Loucy (cell line): ENCODE results near the gene POU2F1.

Experiments used
- H2AFZ ChIP-seq: fragments of 200-600 bp; sonication (generic); 2 replicates; pipeline ENCODE4 v1.6.0; 2016; ENCODE audit warnings: antibody characterized with exemption, mild to moderate bottlenecking, low read length, moderate library complexity
- H3F3A ChIP-seq: fragments of 200-600 bp; 2 replicates; pipeline ENCODE4 v1.6.0; 2016; ENCODE audit warnings: antibody characterized with exemption, low read depth, mild to moderate bottlenecking
- H3K27me3 ChIP-seq: fragments of 200-600 bp; sonication (generic); 2 replicates; pipeline ENCODE4 v1.6.1; 2014; ENCODE audit warnings: low read length, mild to moderate bottlenecking; ENCODE audit not compliant: insufficient read depth, poor library complexity, severe bottlenecking
- H3K36me3 ChIP-seq: fragments of 200-600 bp; sonication (generic); 2 replicates; pipeline ENCODE4 v1.6.1; 2016; ENCODE audit warnings: low read length; ENCODE audit not compliant: insufficient read depth
- H3K4me1 ChIP-seq: fragments of 200-600 bp; sonication (generic); 2 replicates; pipeline ENCODE4 v1.5.1; 2014; ENCODE audit warnings: low read length, mild to moderate bottlenecking; ENCODE audit not compliant: insufficient read depth, poor library complexity, severe bottlenecking
- H3K4me2 ChIP-seq: fragments of 200-600 bp; sonication (generic); 2 replicates; pipeline ENCODE4 v1.6.0; 2014; ENCODE audit warnings: antibody characterized with exemption, low read length, low read depth, mild to moderate bottlenecking; ENCODE audit not compliant: poor library complexity, severe bottlenecking
- H3K4me3 ChIP-seq: fragments of 200-600 bp; sonication (generic); 2 replicates; pipeline ENCODE4 v1.5.1; 2014; ENCODE audit warnings: low read length, mild to moderate bottlenecking, mixed read lengths; ENCODE audit not compliant: poor library complexity, severe bottlenecking
- H3K79me2 ChIP-seq: fragments of 200-600 bp; sonication (generic); 2 replicates; pipeline ENCODE4 v1.6.1; 2014; ENCODE audit warnings: low read length; ENCODE audit not compliant: insufficient read depth
- H3K9ac ChIP-seq: fragments of 200-600 bp; sonication (generic); 2 replicates; pipeline ENCODE4 v1.6.0; 2014; ENCODE audit warnings: mild to moderate bottlenecking, low read depth, low read length, moderate library complexity; ENCODE audit not compliant: poor library complexity, severe bottlenecking
- H3K9me2 ChIP-seq: fragments of 200-600 bp; sonication (generic); replicated peaks from 2 replicates; pipeline ENCODE4 v1.6.1; 2016; ENCODE audit warnings: low read depth, low read length, mixed read lengths
- H3K9me3 ChIP-seq: fragments of 200-600 bp; sonication (generic); 2 replicates; pipeline ENCODE4 v1.6.1; 2014; ENCODE audit warnings: mild to moderate bottlenecking, antibody characterized with exemption, low read length, low read depth; ENCODE audit not compliant: insufficient read depth
- H4K20me1 ChIP-seq: fragments of 200-600 bp; sonication (generic); 2 replicates; pipeline ENCODE4 v1.6.0; 2014; ENCODE audit warnings: antibody characterized with exemption, low read length, mild to moderate bottlenecking; ENCODE audit not compliant: insufficient read depth, poor library complexity, severe bottlenecking
- CTCF ChIP-seq: fragments of 200-600 bp; sonication (generic); conservative IDR thresholded peaks from 2 replicates; pipeline ENCODE4 v1.5.1; 2014; ENCODE audit warnings: mild to moderate bottlenecking, antibody characterized with exemption, low read length
- EZH2phosphoT487 ChIP-seq: fragments of 200-600 bp; IDR thresholded peaks from 2 replicates; pipeline ENCODE4 v1.6.1; 2018; ENCODE audit warnings: antibody characterized with exemption, mild to moderate bottlenecking, moderate library complexity, borderline replicate concordance

POU2F1 gene

DNA sequence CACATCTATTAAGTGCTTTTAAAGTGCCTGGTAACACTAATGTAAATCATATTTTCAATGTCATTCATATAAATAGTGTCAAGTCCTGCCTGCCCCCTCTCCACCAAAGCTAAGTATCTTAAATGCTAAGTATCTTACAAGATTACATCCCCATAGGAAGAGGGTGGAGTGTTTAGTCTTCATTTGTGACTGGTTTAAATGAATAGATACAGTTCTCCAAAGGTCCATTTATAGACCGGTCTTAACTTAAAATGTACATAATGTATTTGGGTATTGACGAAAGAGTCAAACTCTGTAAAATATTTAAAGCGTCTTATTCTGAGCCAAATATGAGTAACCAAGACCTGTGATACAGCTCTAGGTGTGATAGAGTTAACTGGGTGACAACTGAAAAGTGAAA is 60.2 kb downstream of the POU2F1 start:
- no peak overlapping the region for H3K4me3 ChIP-seq
- no peaks in the 10 kb centered on the region for H3F3A ChIP-seq
- no peaks in the 10 kb centered on the region for H3K27me3 ChIP-seq
- H3K9ac ChIP-seq = no peak overlapping the region
- no peak overlapping the region for H3K4me2 ChIP-seq
- peaks cover 46% of the 10 kb centered on the region for H4K20me1 ChIP-seq
- H3K36me3 ChIP-seq = no peaks in the 10 kb centered on the region
- peaks cover 98% of the 10 kb centered on the region for H3K79me2 ChIP-seq
- no peaks in the 10 kb centered on the region for H3K9me3 ChIP-seq
- peaks cover 4% of the 10 kb centered on the region for H3K4me1 ChIP-seq
- no peak overlapping the region for H2AFZ ChIP-seq
- TF ChIP-seq CTCF (no peak), EZH2phosphoT487 (no peak)
- H3K9me2 ChIP-seq = no peaks in the 10 kb centered on the region

DNA sequence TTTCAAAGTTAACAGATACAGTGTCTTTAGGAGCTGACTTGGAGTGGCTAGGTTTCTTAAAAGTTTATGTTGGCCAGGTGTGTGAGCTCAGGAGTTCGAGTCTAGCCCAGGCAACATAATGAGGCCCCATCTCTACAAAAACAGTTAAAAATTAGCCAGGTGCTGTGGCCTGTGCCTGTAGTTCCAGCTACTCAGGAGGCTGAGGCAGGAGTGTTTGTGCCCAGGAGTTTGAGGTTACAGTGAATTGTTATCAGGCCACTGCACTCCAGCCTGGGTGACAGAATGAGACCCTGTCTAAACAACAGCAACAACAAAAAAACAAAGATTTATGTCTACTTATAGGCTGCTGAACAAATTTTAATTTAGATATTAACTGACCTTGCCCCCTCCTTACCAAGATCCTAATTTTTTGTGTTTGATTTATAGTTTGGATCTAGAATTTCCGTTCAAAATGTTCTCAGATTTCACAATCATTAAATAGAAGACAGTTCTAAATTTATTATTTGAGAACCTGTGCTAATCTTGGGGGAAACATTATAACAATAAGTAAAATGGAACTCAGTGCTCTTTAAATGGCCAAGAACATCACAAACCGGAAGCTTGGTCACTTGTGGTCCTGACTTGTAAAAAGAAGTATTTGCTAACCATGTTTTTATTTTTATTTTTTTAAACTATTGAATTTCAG is 67.8 kb downstream of the POU2F1 start:
- H4K20me1 ChIP-seq = peaks cover 45% of the 10 kb centered on the region
- no peak for TF ChIP-seq EZH2phosphoT487
- no peaks in the 10 kb centered on the region for H3F3A ChIP-seq
- no peaks in the 10 kb centered on the region for H3K9me3 ChIP-seq
- H3K27me3 ChIP-seq = no peaks in the 10 kb centered on the region
- peaks cover 100% of the 10 kb centered on the region for H3K79me2 ChIP-seq
- H3K4me3 ChIP-seq = no peak overlapping the region
- H3K9me2 ChIP-seq = no peaks in the 10 kb centered on the region
- no peak overlapping the region for H2AFZ ChIP-seq
- no peak overlapping the region for H3K9ac ChIP-seq
- H3K36me3 ChIP-seq = no peaks in the 10 kb centered on the region
- H3K4me2 ChIP-seq = no peak overlapping the region
- peaks cover 37% of the 10 kb centered on the region for H3K4me1 ChIP-seq

- H3K4me1 ChIP-seq = peaks cover 37% of the 10 kb centered on the region
- TF ChIP-seq CTCF = no peak
- no peak for TF ChIP-seq EZH2phosphoT487
- H3K9ac ChIP-seq = no peak overlapping the region
- H4K20me1 ChIP-seq = peaks cover 40% of the 10 kb centered on the region
- no peaks in the 10 kb centered on the region for H3K9me3 ChIP-seq
- no peaks in the 10 kb centered on the region for H3F3A ChIP-seq
- no peaks in the 10 kb centered on the region for H3K9me2 ChIP-seq
- H3K4me3 ChIP-seq = no peak overlapping the region
- H3K27me3 ChIP-seq = no peaks in the 10 kb centered on the region
- peaks cover 99% of the 10 kb centered on the region for H3K79me2 ChIP-seq
- no peak overlapping the region for H2AFZ ChIP-seq
- H3K36me3 ChIP-seq = no peaks in the 10 kb centered on the region
- no peak overlapping the region for H3K4me2 ChIP-seq
These were observed 68.4 kb downstream of the POU2F1 start for GRCh38 chr1:167289075-167289442.

- peaks cover 98% of the 10 kb centered on the region for H3K79me2 ChIP-seq
- H3K9me2 ChIP-seq = no peaks in the 10 kb centered on the region
- no peaks in the 10 kb centered on the region for H3K27me3 ChIP-seq
- TF ChIP-seq EZH2phosphoT487 (no peak), CTCF (no peak)
- no peak overlapping the region for H3K4me2 ChIP-seq
- H3K4me1 ChIP-seq = peaks cover 37% of the 10 kb centered on the region
- no peaks in the 10 kb centered on the region for H3K36me3 ChIP-seq
- H3K9ac ChIP-seq = no peak overlapping the region
- H3F3A ChIP-seq = no peaks in the 10 kb centered on the region
- no peak overlapping the region for H3K4me3 ChIP-seq
- H4K20me1 ChIP-seq = peaks cover 35% of the 10 kb centered on the region
- no peak overlapping the region for H2AFZ ChIP-seq
- H3K9me3 ChIP-seq = no peaks in the 10 kb centered on the region
These were observed 69.3 kb downstream of the POU2F1 start for GRCh38 chr1:167289966-167290365.
